Spleen (tissue), 11 donors: ENCODE data around the gene CRACDL. TPM values are rescaled to one million over a fixed set of nuclear protein-coding genes. Genes with fewer than 3 reads are reported as not detected.

Source experiments
- DNase-seq: peaks from one replicate; pipeline ENCODE4 v3.0.0-alpha.2; 2020
- H3K27ac ChIP-seq, 8 donors: fragments of 200-600 bp; sonication (generic) in 7 of 8; 1 replicate in 4 of 8; 2 replicates in 4 of 8; pipeline versions ENCODE4 v1.5.0 to v1.8.0; 2016 to 2021; ENCODE audit warnings: inconsistent platforms in 4 of 8, mild to moderate bottlenecking in 4 of 8, moderate library complexity in 1 of 8
- H3K27me3 ChIP-seq, 7 donors: fragments of 200-600 bp; sonication (generic) in 6 of 7; replicated peaks in 1 of 7; 1 replicate in 4 of 7; 2 replicates in 3 of 7; pipeline versions ENCODE4 v1.5.0 to v1.8.0; 2016 to 2021; ENCODE audit warnings: inconsistent platforms in 3 of 7, mild to moderate bottlenecking in 1 of 7
- H3K36me3 ChIP-seq, 6 donors: fragments of 200-600 bp; sonication (generic) in 5 of 6; 1 replicate in 4 of 6; 2 replicates in 2 of 6; pipeline versions ENCODE4 v1.5.0 to v1.8.0; 2016 to 2021; ENCODE audit warnings: inconsistent platforms in 2 of 6
- H3K4me1 ChIP-seq, 6 donors: fragments of 200-600 bp; sonication (generic) in 5 of 6; 1 replicate in 3 of 6; 2 replicates in 3 of 6; pipeline versions ENCODE4 v1.5.0 to v1.8.0; 2016 to 2021; ENCODE audit warnings: inconsistent platforms in 3 of 6
- H3K4me3 ChIP-seq, 8 donors: fragments of 200-600 bp; sonication (generic) in 7 of 8; 1 replicate in 4 of 8; 2 replicates in 4 of 8; pipeline versions ENCODE4 v1.5.0 to v1.8.0; 2016 to 2021; ENCODE audit warnings: inconsistent platforms in 4 of 8, mild to moderate bottlenecking in 4 of 8, moderate library complexity in 2 of 8
- H3K9me3 ChIP-seq, 8 donors: fragments of 200-600 bp; sonication (generic) in 7 of 8; 1 replicate in 4 of 8; 2 replicates in 4 of 8; pipeline versions ENCODE4 v1.5.0 to v1.8.0; 2016 to 2021; ENCODE audit warnings: inconsistent platforms in 4 of 8
- POLR2A ChIP-seq, 3 donors: fragments of 450-650 bp; IDR thresholded peaks; one replicate each; pipeline ENCODE4 v1.5.1; 2017; ENCODE audit warnings: antibody characterized with exemption in 3 of 3, mild to moderate bottlenecking in 1 of 3
- POLR2AphosphoS5 ChIP-seq, 3 donors: sonication (generic); formaldehyde crosslinking; IDR thresholded peaks; one replicate each; pipeline ENCODE4 v1.5.1; 2017; ENCODE audit warnings: antibody characterized with exemption in 3 of 3
- WGBS, 5 donors: extraction: QIAGEN DNeasy Blood & Tissue Kit in 3 of 5; methylation state at CpG; one replicate each; pipeline versions ENCODE4 v1.1.5 to v1.1.7; 2013 to 2018; 5-methylcytosine and 5-hydroxymethylcytosine counted together
- intact Hi-C: fragments of 100-400 bp; cut with DNase I; formaldehyde crosslinking; loops from one replicate; pipeline ENCODE4 v1.15.0; 2023; ENCODE audit warnings: low total_unique reads
- polyA plus RNA-seq, 3 donors: library from polyadenylated mRNA; stranded (reverse); fragments of 200-250 nt; gene quantifications; one replicate each; pipeline ENCODE4 v1.2.1, GENCODE V29; 2013
- total RNA-seq, 7 donors: library from RNA; depleted of rRNA in 3 of 7; stranded (reverse); fragments of >200 nt in 3 of 7; fragmentation: NEBNext Ultra II Directional in 4 of 7; extraction: Animal tissue kit (Norgen Biotek cat#: 25700) in 4 of 7; gene quantifications; one replicate each; pipeline versions ENCODE4 v1.1.0 to v1.2.1, GENCODE V29; 2016 to 2021
- TF ChIP-seq, protein P1 (sequence below), 11 experiments: fragments of 200-600 bp in 7 of 11; fragments of 450-650 bp in 4 of 11; sonication (generic) in 4 of 11; IDR thresholded peaks in 8 of 11; conservative IDR thresholded peaks in 3 of 11; 1 replicate in 7 of 11; 2 replicates in 4 of 11; pipeline versions ENCODE4 v1.4.0 to v1.8.0; 2016 to 2021; ENCODE audit warnings: antibody characterized with exemption in 11 of 11, inconsistent platforms in 4 of 11, mild to moderate bottlenecking in 1 of 11
- donor health status: healthy with polysubstance abuse.
- donor health status: DM: no; HTN: no; CAD: no; lungs with moderate emphysema.
- donor health status: DM: no; HTN: no; CAD: no.
- donor health status: Bipolar disorder and iron deficiency.
- donor health status: healthy.
- donor health status: DM: no; HTN: no; CAD: no.
- donor health status: DM: yes; HTN: yes; CAD: no.

The CRACDL gene
- total and polyA plus RNA-seq, 10 donors, result 0.52 to 5.1 (median 1.4) TPM

DNA sequence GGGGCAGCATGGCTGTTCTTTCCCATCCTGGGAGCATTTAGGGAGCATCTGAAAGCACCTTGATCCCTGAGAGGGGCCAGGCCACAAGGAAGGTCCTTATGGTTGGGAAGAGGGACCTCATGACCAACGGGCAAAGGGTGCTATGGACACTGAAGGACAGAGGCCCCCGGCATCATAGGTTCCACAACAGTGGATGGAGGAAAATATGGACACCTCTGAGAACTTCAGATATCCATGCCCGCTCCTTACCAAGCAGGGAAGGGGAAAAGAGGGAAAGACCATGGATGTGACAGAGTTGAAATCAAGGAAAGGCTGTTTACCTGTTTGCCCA, 111.0 kb downstream of the CRACDL start:
- peaks cover 0 to 7% (median 0%) of the 10 kb centered on the region in 8 donors for H3K9me3 ChIP-seq
- H3K4me3 ChIP-seq, result peak overlapping the region in 1 of 8 donors; percentile 70
- H3K27ac ChIP-seq, result peak overlapping the region in 7 of 8 donors; percentile 81 to 92 (median 90)
- intact Hi-C loops, result no loop called here
- TF ChIP-seq, protein P1, sequence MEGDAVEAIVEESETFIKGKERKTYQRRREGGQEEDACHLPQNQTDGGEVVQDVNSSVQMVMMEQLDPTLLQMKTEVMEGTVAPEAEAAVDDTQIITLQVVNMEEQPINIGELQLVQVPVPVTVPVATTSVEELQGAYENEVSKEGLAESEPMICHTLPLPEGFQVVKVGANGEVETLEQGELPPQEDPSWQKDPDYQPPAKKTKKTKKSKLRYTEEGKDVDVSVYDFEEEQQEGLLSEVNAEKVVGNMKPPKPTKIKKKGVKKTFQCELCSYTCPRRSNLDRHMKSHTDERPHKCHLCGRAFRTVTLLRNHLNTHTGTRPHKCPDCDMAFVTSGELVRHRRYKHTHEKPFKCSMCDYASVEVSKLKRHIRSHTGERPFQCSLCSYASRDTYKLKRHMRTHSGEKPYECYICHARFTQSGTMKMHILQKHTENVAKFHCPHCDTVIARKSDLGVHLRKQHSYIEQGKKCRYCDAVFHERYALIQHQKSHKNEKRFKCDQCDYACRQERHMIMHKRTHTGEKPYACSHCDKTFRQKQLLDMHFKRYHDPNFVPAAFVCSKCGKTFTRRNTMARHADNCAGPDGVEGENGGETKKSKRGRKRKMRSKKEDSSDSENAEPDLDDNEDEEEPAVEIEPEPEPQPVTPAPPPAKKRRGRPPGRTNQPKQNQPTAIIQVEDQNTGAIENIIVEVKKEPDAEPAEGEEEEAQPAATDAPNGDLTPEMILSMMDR (IDR thresholded peaks at IDR 0.05 in 8 of 11, conservative IDR thresholded peaks at IDR 0.05 in 3 of 11), result no peak
- no peak for TF ChIP-seq POLR2AphosphoS5 (IDR thresholded peaks at IDR 0.05)
- no peak for TF ChIP-seq POLR2A (IDR thresholded peaks at IDR 0.05)
- no peaks in the 10 kb centered on the region for H3K36me3 ChIP-seq
- WGBS, 5 donors, result 78 to 96% (median 89%) methylated on average over 3 of the region's 3 CpGs
- H3K4me1 ChIP-seq, result peaks cover 0 to 79% (median 30%) of the 10 kb centered on the region in 6 donors
- DNase-seq, result peak; percentile 40
- peaks cover 0 to 21% (median 13%) of the 10 kb centered on the region in 7 donors for H3K27me3 ChIP-seq

DNA sequence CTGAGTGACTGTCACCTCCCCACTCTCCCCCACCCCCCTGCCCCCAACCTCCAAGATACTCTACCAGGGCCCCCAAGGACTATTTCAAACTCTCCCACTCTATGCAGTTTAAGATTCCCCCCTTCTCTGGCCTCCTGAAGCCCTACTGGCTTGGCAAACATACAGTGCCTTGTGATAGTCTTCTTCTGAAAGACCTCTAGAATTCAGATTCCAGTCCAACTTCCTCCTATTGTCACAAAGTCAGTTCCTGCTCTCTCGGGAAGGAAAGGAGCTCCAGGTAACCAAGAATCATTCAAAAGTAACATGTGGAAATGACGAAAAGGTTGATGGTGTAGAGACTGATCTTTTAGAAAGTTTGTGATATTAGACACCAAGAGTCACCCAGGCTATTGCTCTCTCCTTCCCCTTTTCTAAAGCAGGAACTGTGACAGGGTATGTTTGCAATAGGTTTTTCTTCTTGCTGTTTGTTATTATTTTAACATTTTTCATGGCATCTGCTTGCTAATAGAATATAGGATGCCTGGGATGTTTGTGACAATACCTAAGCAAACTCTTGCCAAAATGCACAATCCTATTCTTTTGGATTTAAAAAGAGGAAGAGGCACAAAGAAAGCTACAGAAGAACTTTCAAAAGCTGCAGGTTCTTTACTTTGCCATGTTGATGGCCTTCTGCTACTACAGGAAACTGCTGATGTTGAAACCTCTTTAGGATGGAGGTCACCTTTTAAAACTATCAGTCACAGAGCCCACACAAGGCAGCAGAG, 111.6 kb downstream of the CRACDL start:
- 20 to 38% (median 35%) methylated on average over 2 of the region's 2 CpGs for WGBS, 5 donors
- intact Hi-C loops, result no loop called here

DNA sequence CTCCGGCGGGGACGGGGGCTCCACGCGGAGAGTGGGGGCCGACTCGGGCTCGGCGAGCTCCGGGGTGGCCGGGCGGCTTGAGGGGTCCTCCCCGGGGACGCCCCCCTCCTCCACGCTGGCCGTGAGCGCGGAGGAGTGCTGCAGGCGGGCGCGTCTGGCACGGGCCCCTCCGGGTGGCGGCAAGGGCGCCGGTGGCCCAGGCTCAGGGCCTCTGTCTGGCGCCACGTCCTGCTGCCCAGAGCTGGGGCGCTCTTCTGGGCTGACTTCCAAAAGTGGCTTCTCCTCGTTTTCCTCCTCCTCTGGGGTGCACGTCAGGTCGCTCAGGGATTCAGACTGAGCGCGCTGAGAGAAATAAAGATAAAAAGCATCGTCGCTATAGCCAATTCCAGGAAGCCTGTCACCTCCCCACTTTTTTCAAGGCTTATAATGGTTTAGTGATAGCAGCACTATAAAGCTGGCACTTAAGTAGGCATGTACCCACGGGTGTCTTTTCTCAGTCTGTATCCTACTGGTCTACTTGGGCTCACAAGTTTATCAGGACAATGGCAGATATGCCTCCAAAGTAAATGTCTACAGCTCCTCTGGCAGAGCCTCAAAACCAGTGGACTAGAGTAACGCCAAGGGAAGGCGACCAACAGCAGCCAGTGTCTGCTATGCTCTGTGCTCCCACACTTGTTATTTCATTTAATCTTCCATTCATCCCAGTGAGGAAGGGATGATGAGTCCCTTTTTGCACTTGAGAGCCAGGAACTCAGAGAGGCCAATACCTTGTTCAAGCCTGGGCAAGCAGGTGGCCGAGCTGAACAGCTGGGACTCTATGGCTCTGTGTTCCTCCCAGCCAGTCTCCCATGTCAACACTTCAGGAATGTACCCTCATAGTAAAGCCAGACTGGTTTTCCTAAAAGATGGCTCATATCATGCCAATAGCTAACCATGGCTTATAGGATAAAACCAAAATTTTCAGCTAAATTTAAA, 112.5 kb downstream of the CRACDL start:
- peaks cover 0 to 21% (median 13%) of the 10 kb centered on the region in 7 donors for H3K27me3 ChIP-seq
- peaks cover 0 to 7% (median 0%) of the 10 kb centered on the region in 8 donors for H3K9me3 ChIP-seq
- 42 to 57% (median 50%) methylated on average over 31 to 40 of the region's 40 CpGs for WGBS, 5 donors
- TF ChIP-seq POLR2A (IDR thresholded peaks at IDR 0.05) (no peak), POLR2AphosphoS5 (IDR thresholded peaks at IDR 0.05) (no peak)
- TF ChIP-seq, protein P1 (IDR thresholded peaks at IDR 0.05 in 8 of 11, conservative IDR thresholded peaks at IDR 0.05 in 3 of 11), result no peak
- peak overlapping the region; percentile 27 to 70 (median 40) for H3K4me3 ChIP-seq
- intact Hi-C loops, result no loop called here
- DNase-seq, result peak; percentile 80
- peak overlapping the region; percentile 68 to 92 (median 90) for H3K27ac ChIP-seq
- H3K4me1 ChIP-seq, result peaks cover 0 to 75% (median 23%) of the 10 kb centered on the region in 6 donors
- H3K36me3 ChIP-seq, result no peaks in the 10 kb centered on the region

More for the DNA sequence above, 111.6 kb downstream of the CRACDL start:
- Histone ChIP-seq H3K4me3 (peak overlapping the region in 1 of 8 donors; percentile 70), H3K9me3 (peaks cover 0 to 7% (median 0%) of the 10 kb centered on the region in 8 donors), H3K36me3 (no peaks in the 10 kb centered on the region), H3K4me1 (peaks cover 0 to 75% (median 30%) of the 10 kb centered on the region in 6 donors), H3K27me3 (peaks cover 0 to 21% (median 13%) of the 10 kb centered on the region in 7 donors), H3K27ac (peak overlapping the region in 7 of 8 donors; percentile 81 to 92 (median 90))
- TF ChIP-seq POLR2A (IDR thresholded peaks at IDR 0.05) (no peak), POLR2AphosphoS5 (IDR thresholded peaks at IDR 0.05) (no peak)
- TF ChIP-seq, protein P1 (IDR thresholded peaks at IDR 0.05 in 8 of 11, conservative IDR thresholded peaks at IDR 0.05 in 3 of 11), result no peak
- DNase-seq, result no peak
